OCI-LY1 (cell line): ENCODE results near the gene GALNT17.

Experiments used
- H2AFZ ChIP-seq: fragments of 200-600 bp; sonication (generic), shearing (Covaris generic); 2 replicates; pipeline ENCODE4 v1.6.0; 2014; ENCODE audit warnings: antibody characterized with exemption, mild to moderate bottlenecking, low read length
- H3F3A ChIP-seq: fragments of 200-600 bp; sonication (generic), shearing (Covaris generic); 2 replicates; pipeline ENCODE4 v1.6.0; 2014; ENCODE audit warnings: mild to moderate bottlenecking, antibody characterized with exemption, low read length, moderate library complexity; ENCODE audit not compliant: insufficient read depth
- H3K27ac ChIP-seq: fragments of 200-600 bp; sonication (generic); 2 replicates; pipeline ENCODE4 v1.5.1; 2014; ENCODE audit warnings: low read length, mixed run types, mild to moderate bottlenecking, low read depth; ENCODE audit not compliant: poor library complexity, severe bottlenecking
- H3K27me3 ChIP-seq: fragments of 200-600 bp; sonication (generic); 2 replicates; pipeline ENCODE4 v1.6.0; 2014; ENCODE audit warnings: antibody characterized with exemption, mild to moderate bottlenecking, low read length, moderate library complexity; ENCODE audit not compliant: insufficient read depth
- H3K36me3 ChIP-seq: fragments of 200-600 bp; sonication (generic); 2 replicates; pipeline ENCODE4 v1.6.1; 2014; ENCODE audit warnings: mild to moderate bottlenecking, antibody characterized with exemption, low read length, moderate library complexity, mixed read lengths; ENCODE audit not compliant: insufficient read depth
- H3K4me1 ChIP-seq: fragments of 200-600 bp; sonication (generic); 2 replicates; pipeline ENCODE4 v1.5.1; 2014; ENCODE audit warnings: mild to moderate bottlenecking, low read length, moderate library complexity; ENCODE audit not compliant: insufficient read depth, severe bottlenecking
- H3K4me2 ChIP-seq: fragments of 200-600 bp; sonication (generic), shearing (Covaris generic); 2 replicates; pipeline ENCODE4 v1.6.1; 2014; ENCODE audit warnings: low read length
- H3K4me3 ChIP-seq: fragments of 200-600 bp; sonication (generic); 2 replicates; pipeline ENCODE4 v1.5.1; 2014; ENCODE audit warnings: low read length, low read depth, mild to moderate bottlenecking, mixed read lengths; ENCODE audit not compliant: poor library complexity, severe bottlenecking
- H3K79me2 ChIP-seq: fragments of 200-600 bp; shearing (Covaris generic); 2 replicates; pipeline ENCODE4 v1.6.1; 2016; ENCODE audit warnings: mixed run types, low read length, mixed read lengths; ENCODE audit not compliant: insufficient read depth
- H3K9ac ChIP-seq: fragments of 200-600 bp; sonication (generic), shearing (Covaris generic); 2 replicates; pipeline ENCODE4 v1.6.1; 2014; ENCODE audit warnings: mild to moderate bottlenecking, low read length, mixed read lengths
- H3K9me2 ChIP-seq: fragments of 200-600 bp; sonication (generic), shearing (Covaris generic); 2 replicates; pipeline ENCODE4 v1.6.1; 2014; ENCODE audit warnings: low read depth, mild to moderate bottlenecking, low read length, mixed read lengths
- H3K9me3 ChIP-seq: fragments of 200-600 bp; shearing (Covaris generic); 2 replicates; pipeline ENCODE4 v1.6.1; 2014; ENCODE audit warnings: low read length, mixed read lengths
- H4K20me1 ChIP-seq: fragments of 200-600 bp; sonication (generic), shearing (Covaris generic); 2 replicates; pipeline ENCODE4 v1.6.0; 2016; ENCODE audit warnings: mild to moderate bottlenecking, low read length; ENCODE audit not compliant: insufficient read depth
- EZH2 ChIP-seq: fragments of 200-600 bp; sonication (generic), shearing (Covaris generic); IDR thresholded peaks from 2 replicates; pipeline ENCODE4 v1.8.0; 2017; ENCODE audit warnings: borderline replicate concordance, mixed run types, mild to moderate bottlenecking, antibody characterized with exemption, low read length, moderate library complexity, mixed read lengths
- TF ChIP-seq, protein P1 (sequence below): fragments of 200-600 bp; sonication (generic), shearing (Covaris generic); IDR thresholded peaks from 2 replicates; pipeline ENCODE4 v1.5.1; 2017; ENCODE audit warnings: mild to moderate bottlenecking, antibody characterized with exemption, low read length, moderate library complexity, mixed read lengths

GALNT17 gene

DNA sequence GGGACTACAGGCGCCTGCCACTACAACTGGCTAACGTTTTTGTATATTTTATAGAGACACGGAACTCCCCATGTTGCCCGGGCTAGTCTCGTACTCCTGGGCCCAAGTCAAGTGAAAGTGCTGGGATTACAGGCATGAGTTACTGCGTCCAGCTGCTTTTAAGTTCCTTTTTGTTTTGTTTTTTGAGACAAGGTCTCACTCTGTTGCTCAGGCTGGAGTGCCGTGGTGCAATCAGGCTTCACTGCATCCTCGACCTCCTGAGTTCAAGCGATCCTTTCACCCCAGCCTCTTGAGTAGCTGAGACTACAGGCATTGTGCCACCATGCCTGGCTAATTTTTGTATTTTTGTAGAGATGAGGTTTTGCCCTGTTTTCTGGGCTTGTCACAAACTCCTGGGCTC, 155.0 kb downstream of the GALNT17 start:
- Histone ChIP-seq H3K9ac (no peak overlapping the region), H3K4me2 (no peak overlapping the region), H2AFZ (no peak overlapping the region)

DNA sequence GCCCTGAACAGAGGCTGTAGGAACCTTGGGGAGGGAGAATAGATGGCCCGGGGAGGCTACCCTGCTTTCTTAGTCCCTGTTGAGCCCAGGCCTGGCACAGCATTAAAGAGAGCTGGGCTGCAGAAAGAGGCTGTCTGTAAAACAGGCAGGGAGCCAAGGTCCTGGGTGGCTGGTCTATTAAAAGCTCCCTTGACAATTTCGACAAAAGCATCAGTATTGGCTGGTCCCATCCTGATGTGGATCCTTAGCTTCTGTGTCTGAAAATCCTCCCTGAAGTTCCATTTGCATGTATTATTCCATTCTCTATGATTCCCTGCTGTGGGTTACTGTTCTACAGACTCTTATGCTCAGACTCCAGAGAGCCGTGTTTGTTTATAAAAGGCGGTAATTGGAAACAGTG, 158.5 kb downstream of the GALNT17 start:
- Histone ChIP-seq H3K4me3 (no peak overlapping the region), H4K20me1 (no peaks in the 10 kb centered on the region), H3K4me1 (no peaks in the 10 kb centered on the region), H3K27me3 (0 out of 2 replicates have a peak, but pooled peaks cover 3% of the 10 kb centered on the region), H3K4me2 (no peak overlapping the region), H3K36me3 (no peaks in the 10 kb centered on the region), H3F3A (no peaks in the 10 kb centered on the region), H3K9me3 (no peaks in the 10 kb centered on the region), H3K27ac (no peak overlapping the region), H3K9me2 (no peaks in the 10 kb centered on the region), H2AFZ (no peak overlapping the region), H3K9ac (no peak overlapping the region), H3K79me2 (no peaks in the 10 kb centered on the region)
- no peak for TF ChIP-seq EZH2
- TF ChIP-seq, protein P1, sequence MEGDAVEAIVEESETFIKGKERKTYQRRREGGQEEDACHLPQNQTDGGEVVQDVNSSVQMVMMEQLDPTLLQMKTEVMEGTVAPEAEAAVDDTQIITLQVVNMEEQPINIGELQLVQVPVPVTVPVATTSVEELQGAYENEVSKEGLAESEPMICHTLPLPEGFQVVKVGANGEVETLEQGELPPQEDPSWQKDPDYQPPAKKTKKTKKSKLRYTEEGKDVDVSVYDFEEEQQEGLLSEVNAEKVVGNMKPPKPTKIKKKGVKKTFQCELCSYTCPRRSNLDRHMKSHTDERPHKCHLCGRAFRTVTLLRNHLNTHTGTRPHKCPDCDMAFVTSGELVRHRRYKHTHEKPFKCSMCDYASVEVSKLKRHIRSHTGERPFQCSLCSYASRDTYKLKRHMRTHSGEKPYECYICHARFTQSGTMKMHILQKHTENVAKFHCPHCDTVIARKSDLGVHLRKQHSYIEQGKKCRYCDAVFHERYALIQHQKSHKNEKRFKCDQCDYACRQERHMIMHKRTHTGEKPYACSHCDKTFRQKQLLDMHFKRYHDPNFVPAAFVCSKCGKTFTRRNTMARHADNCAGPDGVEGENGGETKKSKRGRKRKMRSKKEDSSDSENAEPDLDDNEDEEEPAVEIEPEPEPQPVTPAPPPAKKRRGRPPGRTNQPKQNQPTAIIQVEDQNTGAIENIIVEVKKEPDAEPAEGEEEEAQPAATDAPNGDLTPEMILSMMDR, result no peak

More for the DNA sequence above, 155.0 kb downstream of the GALNT17 start:
- Histone ChIP-seq H4K20me1 (no peaks in the 10 kb centered on the region), H3K36me3 (no peaks in the 10 kb centered on the region), H3K9me2 (no peaks in the 10 kb centered on the region), H3K4me3 (no peak overlapping the region), H3K9me3 (no peaks in the 10 kb centered on the region), H3K79me2 (no peaks in the 10 kb centered on the region), H3K4me1 (no peaks in the 10 kb centered on the region), H3K27me3 (0 out of 2 replicates have a peak, but pooled peaks cover 3% of the 10 kb centered on the region), H3F3A (no peaks in the 10 kb centered on the region), H3K27ac (no peak overlapping the region)
- TF ChIP-seq, protein P1, result no peak
- TF ChIP-seq EZH2, result no peak

DNA sequence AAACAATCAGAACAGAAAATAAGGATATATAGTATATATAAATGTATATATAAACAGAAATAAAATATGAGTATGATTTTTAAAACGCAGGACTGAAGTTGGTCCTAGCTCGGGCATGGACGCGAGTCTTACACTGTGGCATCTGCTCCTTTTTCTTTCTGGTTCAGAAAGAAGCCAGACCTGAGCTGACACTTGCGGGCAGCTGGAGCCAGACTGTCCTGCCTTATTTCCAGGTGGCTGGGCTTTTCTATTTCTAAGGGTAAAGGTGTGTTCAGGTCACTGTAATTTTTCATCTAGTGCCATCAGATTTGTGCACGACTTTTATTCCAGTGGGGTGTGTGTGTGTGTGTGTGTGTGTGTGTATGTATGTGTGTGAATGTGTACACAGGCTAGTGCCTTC, 166.4 kb downstream of the GALNT17 start:
- H3K27ac ChIP-seq, result no peak overlapping the region
- no peak overlapping the region for H3K4me3 ChIP-seq
- H2AFZ ChIP-seq, result no peak overlapping the region
- H3K9me2 ChIP-seq, result no peaks in the 10 kb centered on the region
- no peaks in the 10 kb centered on the region for H3K9me3 ChIP-seq
- H3K4me1 ChIP-seq, result no peaks in the 10 kb centered on the region
- no peak for TF ChIP-seq EZH2
- TF ChIP-seq, protein P1, result no peak
- H3K4me2 ChIP-seq, result no peak overlapping the region
- H3K79me2 ChIP-seq, result no peaks in the 10 kb centered on the region
- H3K27me3 ChIP-seq, result no peaks in the 10 kb centered on the region
- no peaks in the 10 kb centered on the region for H3K36me3 ChIP-seq
- H3K9ac ChIP-seq, result no peak overlapping the region
- no peaks in the 10 kb centered on the region for H3F3A ChIP-seq
- no peaks in the 10 kb centered on the region for H4K20me1 ChIP-seq
